ENCODE data around the gene BEAN1.

The BEAN1 gene

DNA sequence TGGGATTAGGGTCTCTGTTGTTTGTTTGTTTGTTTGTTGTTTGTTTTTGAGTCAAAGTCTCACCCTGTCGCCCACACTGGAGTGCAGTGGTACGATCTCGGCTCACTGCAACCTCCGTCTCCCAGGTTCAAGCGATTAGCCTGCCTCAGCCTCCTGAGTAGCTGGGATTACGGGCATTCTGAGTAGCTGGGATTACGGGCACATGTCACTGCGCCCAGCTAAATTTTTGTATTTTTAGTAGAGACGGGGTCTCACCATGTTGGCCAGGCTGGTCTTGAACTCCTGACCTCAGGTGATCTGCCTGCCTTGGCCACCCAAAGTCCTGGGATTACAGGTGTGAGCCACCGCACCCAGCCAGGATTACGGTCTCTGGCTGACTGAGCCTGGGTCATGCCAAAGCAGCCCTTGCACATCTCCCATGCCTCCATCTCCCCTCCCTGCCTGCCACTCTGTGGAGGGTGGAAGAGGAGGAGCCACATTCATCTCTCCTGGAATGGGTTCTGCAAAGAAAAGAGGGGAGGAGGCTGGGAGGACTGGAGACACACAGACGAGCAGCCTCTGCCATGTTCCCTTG lies 59.2 kb downstream of the BEAN1 start:
- FAIRE-seq = no peak
- no peak for DNase-seq (ENCODE audit: insufficient read length, low spot score)
- no peak for TF ChIP-seq SPI1 (IDR thresholded peaks at IDR 0.05; ENCODE audit: low read depth, low read length)
- TF ChIP-seq TAF1 (IDR thresholded peaks at IDR 0.05; ENCODE audit: low read depth, low read length) = no peak
- TF ChIP-seq POLR2AphosphoS5 (IDR thresholded peaks at IDR 0.05; ENCODE audit: low read depth, low read length) = no peak
- no peak for TF ChIP-seq PAX5 (IDR thresholded peaks at IDR 0.05; ENCODE audit: insufficient read depth, low read length, severe bottlenecking)
- no peak for TF ChIP-seq POLR2A (IDR thresholded peaks at IDR 0.05; ENCODE audit: low read depth, low read length)
- no peak for TF ChIP-seq POU2F2 (IDR thresholded peaks at IDR 0.05; ENCODE audit: low read depth, low read length)

DNA sequence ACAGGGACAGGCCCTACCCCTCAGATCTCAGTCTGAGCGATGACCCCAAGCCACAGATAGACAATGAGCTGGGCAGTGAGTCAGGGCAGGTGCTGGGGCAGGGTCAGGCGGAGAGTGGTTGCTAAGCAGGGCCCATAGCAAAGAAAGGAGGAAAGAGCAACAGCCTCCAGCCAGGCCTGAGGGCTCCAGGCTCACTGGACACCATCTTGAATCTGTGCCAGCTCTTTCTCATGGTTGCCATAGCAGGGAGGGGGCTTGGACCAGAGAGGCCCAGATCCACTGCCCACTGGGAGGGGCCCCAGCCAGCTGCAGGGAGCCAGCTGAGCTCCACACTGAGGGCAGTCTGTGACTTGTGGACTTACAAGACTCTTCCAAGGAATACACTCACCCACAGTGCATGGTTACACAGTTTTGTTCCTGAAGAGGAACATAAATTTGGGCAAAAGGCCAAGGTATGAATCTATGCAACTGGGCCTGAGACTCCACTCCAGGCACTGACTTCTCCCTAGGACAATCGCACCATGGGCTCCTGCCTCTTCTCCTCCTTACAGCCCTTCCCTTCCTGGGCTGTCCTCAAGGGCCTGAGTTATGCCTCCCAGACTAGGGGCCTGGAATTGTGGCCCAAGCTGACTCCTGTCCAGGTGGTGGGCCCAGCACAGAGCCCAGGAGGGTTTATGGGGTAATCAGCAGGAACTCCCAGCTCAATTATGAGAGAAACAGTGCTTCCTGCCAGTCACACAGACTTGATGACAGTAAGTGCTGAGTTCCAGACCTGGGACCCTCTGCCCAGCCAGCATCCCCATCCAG lies 59.9 kb downstream of the BEAN1 start:
- DNase-seq (ENCODE audit: insufficient read length, low spot score) (no peak), FAIRE-seq (no peak)
- TF ChIP-seq TAF1 (IDR thresholded peaks at IDR 0.05; ENCODE audit: low read depth, low read length) (no peak), POLR2AphosphoS5 (IDR thresholded peaks at IDR 0.05; ENCODE audit: low read depth, low read length) (no peak), SPI1 (IDR thresholded peaks at IDR 0.05; ENCODE audit: low read depth, low read length) (no peak), PAX5 (IDR thresholded peaks at IDR 0.05; ENCODE audit: insufficient read depth, low read length, severe bottlenecking) (no peak), POLR2A (IDR thresholded peaks at IDR 0.05; ENCODE audit: low read depth, low read length) (no peak), POU2F2 (IDR thresholded peaks at IDR 0.05; ENCODE audit: low read depth, low read length) (no peak)

DNA sequence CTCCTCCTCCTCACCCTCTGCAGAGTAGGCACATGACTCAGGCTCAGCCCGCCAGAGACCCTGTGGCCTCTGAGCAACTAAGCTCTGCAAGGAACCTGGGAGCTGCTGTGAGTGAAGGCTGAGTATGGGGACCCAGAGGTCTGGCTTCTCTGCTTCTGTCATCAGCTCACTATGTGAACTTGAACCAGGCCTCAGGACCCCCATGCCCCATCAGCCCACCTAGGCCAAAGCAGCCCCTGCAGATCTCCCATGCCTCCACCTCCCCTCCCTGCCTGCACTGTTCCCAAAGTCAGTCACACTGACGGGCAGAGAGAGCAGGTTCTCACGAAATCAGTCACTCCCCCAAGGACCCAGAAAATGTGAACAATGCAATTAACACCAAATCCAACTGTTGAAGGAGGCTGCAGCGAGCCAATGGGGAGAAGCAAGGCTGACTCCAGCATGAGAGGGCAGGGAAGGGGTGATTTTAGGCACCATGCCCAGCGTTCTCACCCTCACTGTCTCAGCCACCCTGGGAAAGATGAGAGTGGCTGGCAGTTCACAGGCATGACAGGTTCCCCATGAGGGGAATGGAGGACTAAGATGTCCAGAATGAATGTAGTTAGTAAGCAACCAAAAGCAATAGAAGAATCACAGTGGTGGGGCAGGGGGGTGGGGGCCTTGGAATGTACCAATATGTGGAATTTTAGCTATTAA lies 60.6 kb downstream of the BEAN1 start:
- FAIRE-seq (no peak), DNase-seq (ENCODE audit: insufficient read length, low spot score) (no peak)
- TF ChIP-seq TAF1 (IDR thresholded peaks at IDR 0.05; ENCODE audit: low read depth, low read length) (no peak), POU2F2 (IDR thresholded peaks at IDR 0.05; ENCODE audit: low read depth, low read length) (no peak), PAX5 (IDR thresholded peaks at IDR 0.05; ENCODE audit: insufficient read depth, low read length, severe bottlenecking) (no peak), POLR2AphosphoS5 (IDR thresholded peaks at IDR 0.05; ENCODE audit: low read depth, low read length) (no peak), SPI1 (IDR thresholded peaks at IDR 0.05; ENCODE audit: low read depth, low read length) (no peak), POLR2A (IDR thresholded peaks at IDR 0.05; ENCODE audit: low read depth, low read length) (no peak)

DNA sequence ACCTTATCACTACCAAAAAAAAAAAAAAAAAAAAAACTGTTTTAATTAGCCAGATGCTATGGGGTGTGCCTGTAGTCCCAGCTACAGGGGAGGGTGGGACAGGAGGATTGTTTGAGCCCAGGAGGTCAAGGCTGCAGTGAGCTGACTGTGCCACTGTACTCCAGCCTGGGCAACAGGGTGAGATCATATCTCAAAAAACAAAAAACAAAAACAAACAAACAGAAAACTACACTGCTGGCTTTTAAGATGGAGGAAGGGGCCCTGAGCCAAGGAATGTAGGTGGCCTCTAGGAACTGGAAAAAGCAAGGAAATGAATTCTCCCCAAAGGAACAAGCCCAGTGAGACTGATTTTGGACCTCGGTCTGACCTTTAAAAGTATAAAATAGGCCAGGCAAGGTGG lies 61.4 kb downstream of the BEAN1 start:
- no peak for DNase-seq (ENCODE audit: insufficient read length, low spot score)
- TF ChIP-seq TAF1 (IDR thresholded peaks at IDR 0.05; ENCODE audit: low read depth, low read length) (no peak), PAX5 (IDR thresholded peaks at IDR 0.05; ENCODE audit: insufficient read depth, low read length, severe bottlenecking) (no peak), SPI1 (IDR thresholded peaks at IDR 0.05; ENCODE audit: low read depth, low read length) (no peak), POLR2AphosphoS5 (IDR thresholded peaks at IDR 0.05; ENCODE audit: low read depth, low read length) (no peak), POLR2A (IDR thresholded peaks at IDR 0.05; ENCODE audit: low read depth, low read length) (no peak), POU2F2 (IDR thresholded peaks at IDR 0.05; ENCODE audit: low read depth, low read length) (no peak)
- FAIRE-seq = no peak

DNA sequence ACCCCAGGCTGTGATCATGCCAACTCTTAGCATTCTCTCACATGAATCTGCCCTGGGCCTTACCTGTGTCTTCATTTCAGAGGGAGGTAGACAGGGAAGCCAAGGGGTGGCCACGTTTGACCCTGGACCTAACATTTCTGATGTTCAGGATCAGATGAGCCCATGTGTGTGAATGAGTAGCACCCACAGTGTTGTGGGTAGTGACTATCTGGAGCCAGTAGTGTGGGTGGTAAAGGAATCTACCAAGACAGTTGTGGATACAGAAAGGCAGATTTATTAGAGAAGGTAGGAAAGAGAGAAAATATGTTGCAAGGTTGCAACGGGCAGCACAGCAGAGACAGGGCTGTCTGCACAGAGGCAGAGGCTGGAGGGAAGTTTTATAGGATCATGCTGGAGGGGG lies 62.3 kb downstream of the BEAN1 start:
- FAIRE-seq = no peak
- DNase-seq (ENCODE audit: insufficient read length, low spot score) = no peak
- TF ChIP-seq SPI1 (IDR thresholded peaks at IDR 0.05; ENCODE audit: low read depth, low read length) (no peak), POU2F2 (IDR thresholded peaks at IDR 0.05; ENCODE audit: low read depth, low read length) (no peak), POLR2A (IDR thresholded peaks at IDR 0.05; ENCODE audit: low read depth, low read length) (no peak), POLR2AphosphoS5 (IDR thresholded peaks at IDR 0.05; ENCODE audit: low read depth, low read length) (no peak), PAX5 (IDR thresholded peaks at IDR 0.05; ENCODE audit: insufficient read depth, low read length, severe bottlenecking) (no peak), TAF1 (IDR thresholded peaks at IDR 0.05; ENCODE audit: low read depth, low read length) (no peak)

DNA sequence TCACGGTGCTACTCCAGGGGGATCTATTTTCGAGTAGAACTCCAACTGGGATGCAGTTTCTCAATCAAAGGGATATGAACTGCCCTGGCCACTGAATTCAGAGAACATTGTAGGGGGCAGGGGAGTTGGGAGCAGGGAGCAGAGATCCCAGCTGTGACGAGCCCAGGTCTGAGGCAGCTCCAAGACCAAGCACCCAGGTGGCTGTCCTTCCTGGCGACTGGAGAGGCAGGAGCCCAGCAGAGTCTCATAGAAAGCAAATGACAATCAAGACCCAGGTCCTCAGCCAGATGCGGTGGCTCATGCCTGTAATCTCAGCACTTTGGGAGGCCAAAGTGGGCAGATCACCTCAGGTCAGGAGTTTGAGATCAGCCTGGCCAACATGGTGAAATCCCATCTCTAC lies 62.7 kb downstream of the BEAN1 start:
- DNase-seq (ENCODE audit: insufficient read length, low spot score) (no peak), FAIRE-seq (no peak)
- no peak for TF ChIP-seq TAF1 (IDR thresholded peaks at IDR 0.05; ENCODE audit: low read depth, low read length)
- no peak for TF ChIP-seq POLR2AphosphoS5 (IDR thresholded peaks at IDR 0.05; ENCODE audit: low read depth, low read length)
- no peak for TF ChIP-seq SPI1 (IDR thresholded peaks at IDR 0.05; ENCODE audit: low read depth, low read length)
- no peak for TF ChIP-seq POLR2A (IDR thresholded peaks at IDR 0.05; ENCODE audit: low read depth, low read length)
- TF ChIP-seq POU2F2 (IDR thresholded peaks at IDR 0.05; ENCODE audit: low read depth, low read length) = no peak
- TF ChIP-seq PAX5 (IDR thresholded peaks at IDR 0.05; ENCODE audit: insufficient read depth, low read length, severe bottlenecking) = no peak

DNA sequence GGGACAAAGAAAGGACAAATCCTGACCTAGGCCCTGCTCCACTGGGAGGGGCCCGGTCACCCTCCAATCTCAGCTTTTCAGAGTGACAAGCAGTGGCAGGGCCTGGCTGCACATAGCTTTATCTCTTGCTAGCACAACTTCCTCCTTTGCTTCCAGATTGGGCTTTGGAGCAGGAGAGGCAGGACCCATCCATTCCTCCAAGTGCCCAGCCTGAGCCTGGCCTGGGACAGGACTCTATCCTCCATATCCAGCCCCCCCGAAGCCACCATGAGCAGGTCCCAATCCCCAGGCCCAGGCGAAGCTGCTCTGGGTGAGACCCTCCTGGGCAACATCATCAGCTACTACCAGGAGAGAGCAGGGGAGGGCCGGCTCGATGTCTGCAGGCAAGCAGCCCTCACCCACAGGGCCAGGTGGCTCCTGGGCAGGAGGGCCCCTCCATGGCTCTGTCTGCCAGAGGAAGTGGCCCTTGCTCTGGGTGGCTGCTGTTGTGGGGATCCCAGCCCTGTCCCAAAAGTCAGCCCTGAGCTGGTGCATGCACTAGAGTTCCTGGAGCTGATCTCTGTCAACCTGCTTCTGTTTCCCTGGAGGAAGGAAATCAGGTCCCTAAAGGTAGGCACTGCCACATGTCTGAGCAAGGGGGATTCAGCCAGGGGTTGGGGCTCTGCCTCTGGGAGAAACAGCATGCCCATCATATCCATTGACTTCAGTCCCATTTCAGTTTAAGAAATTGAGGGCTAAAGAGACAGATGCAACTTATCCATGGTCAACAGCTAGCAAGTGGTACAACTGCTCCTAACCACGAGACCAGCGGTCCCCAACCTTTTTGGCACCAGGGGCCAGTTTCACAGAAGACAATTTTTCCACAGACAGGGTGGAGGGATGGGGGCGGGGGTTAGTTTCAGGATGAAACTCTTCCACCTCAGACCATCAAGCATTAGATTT lies 64.0 kb downstream of the BEAN1 start:
- FAIRE-seq (no peak), DNase-seq (ENCODE audit: insufficient read length, low spot score) (no peak)
- no peak for TF ChIP-seq PAX5 (IDR thresholded peaks at IDR 0.05; ENCODE audit: insufficient read depth, low read length, severe bottlenecking)
- no peak for TF ChIP-seq SPI1 (IDR thresholded peaks at IDR 0.05; ENCODE audit: low read depth, low read length)
- no peak for TF ChIP-seq POU2F2 (IDR thresholded peaks at IDR 0.05; ENCODE audit: low read depth, low read length)
- no peak for TF ChIP-seq POLR2AphosphoS5 (IDR thresholded peaks at IDR 0.05; ENCODE audit: low read depth, low read length)
- no peak for TF ChIP-seq POLR2A (IDR thresholded peaks at IDR 0.05; ENCODE audit: low read depth, low read length)
- TF ChIP-seq TAF1 (IDR thresholded peaks at IDR 0.05; ENCODE audit: low read depth, low read length) = no peak

DNA sequence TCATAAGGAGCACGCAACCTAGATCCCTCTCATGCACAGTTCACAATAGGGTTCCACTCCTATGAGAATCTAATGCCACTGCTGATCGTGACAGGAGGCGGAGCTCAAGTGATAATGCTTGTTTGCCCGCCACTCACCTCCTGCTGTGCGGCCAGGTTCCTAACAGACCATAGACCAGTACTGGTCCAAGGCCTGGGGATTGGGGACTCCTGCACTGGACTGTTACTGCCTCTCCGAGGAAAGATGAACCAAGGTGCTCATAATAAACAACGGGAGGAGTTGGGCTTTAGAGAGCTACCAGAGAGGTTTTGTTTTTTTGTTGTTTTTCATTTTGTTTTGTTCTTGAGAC lies 64.6 kb downstream of the BEAN1 start:
- no peak for FAIRE-seq
- no peak for TF ChIP-seq POU2F2 (IDR thresholded peaks at IDR 0.05; ENCODE audit: low read depth, low read length)
- TF ChIP-seq POLR2AphosphoS5 (IDR thresholded peaks at IDR 0.05; ENCODE audit: low read depth, low read length) = no peak
- TF ChIP-seq PAX5 (IDR thresholded peaks at IDR 0.05; ENCODE audit: insufficient read depth, low read length, severe bottlenecking) = no peak
- no peak for TF ChIP-seq TAF1 (IDR thresholded peaks at IDR 0.05; ENCODE audit: low read depth, low read length)
- TF ChIP-seq POLR2A (IDR thresholded peaks at IDR 0.05; ENCODE audit: low read depth, low read length) = no peak
- no peak for TF ChIP-seq SPI1 (IDR thresholded peaks at IDR 0.05; ENCODE audit: low read depth, low read length)
- no peak for DNase-seq (ENCODE audit: insufficient read length, low spot score)

Data from GM12891 (cell line).